G401 (cell line): ENCODE measurements around the gene C2orf49. TPM values are rescaled to one million over a fixed set of nuclear protein-coding genes. Genes with fewer than 3 reads are reported as not detected.

ENCODE experiments used
- DNase-seq: peaks from one replicate; pipeline ENCODE4 v3.0.0-alpha.2; 2015; ENCODE audit warnings: low spot score
- in situ Hi-C: cut with HindIII; loops from 2 replicates; pipeline ENCODE4 v1.10.0; 2016; ENCODE audit warnings: low sequenced_read_pairs, mixed read lengths
- total RNA-seq: library from RNA; depleted of rRNA; stranded (reverse); fragments of >200 nt; shearing (Covaris generic); gene quantifications from 2 replicates; pipeline ENCODE4 v1.2.3, GENCODE V29; 2014

C2orf49 gene
- total RNA-seq, 1 experiment from 2014 or later, result 46.0 TPM

DNA sequence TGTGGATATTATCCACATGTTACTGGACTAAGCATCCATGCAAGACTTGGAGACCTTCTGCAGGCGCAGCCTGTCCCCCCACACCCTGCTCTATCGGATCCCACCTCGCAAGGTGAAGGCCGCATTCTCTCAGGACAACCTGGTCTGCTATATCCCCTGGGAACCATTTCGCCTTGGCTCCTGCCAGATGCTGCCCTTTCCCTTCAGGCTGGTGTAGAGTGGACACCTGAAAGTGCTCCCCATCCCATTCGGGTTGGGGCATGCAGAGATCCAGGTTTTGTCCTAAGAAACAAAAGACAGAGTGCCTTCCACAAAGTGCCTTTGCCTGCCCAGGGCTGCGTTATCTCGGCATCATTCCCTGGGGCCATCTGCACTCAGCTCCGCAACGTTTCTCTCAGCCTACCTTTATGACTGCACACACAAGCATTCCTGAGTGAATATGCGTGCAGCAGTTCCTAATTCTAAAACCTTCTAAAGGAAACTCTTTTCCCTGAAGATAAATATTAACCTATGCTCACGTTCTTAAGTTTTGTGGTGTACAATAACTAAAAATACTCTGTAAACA is 41.0 kb downstream of the C2orf49 start:
- in situ Hi-C loops, result loop anchor here (25.0 kb wide), 1 partner anchor 134 kb away; no protein-coding TSS in a partner anchor

DNA sequence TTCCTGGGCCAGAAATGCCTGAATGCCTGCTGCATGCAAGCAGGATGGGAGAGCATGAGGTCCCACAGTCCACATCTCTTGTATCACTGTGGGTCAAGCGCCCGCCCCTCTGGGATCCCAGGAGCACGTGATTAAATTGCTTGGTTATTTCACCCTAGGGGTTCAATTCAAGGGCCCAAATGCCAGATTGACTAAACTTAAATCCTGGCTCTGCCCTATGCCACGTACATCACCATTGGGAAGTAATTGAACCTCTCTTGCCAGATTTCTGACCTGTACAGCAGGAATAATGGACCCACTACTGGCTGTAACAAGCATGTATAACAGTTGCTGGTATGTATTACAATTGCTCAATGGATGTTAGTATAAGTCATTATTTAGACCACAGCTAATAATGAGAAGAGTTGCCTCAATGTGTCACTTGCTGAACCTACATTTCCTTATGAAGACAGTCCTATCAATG is 41.6 kb downstream of the C2orf49 start:
- no peak for DNase-seq
- in situ Hi-C loops, result loop anchor here (25.0 kb wide), 1 partner anchor 133 kb away; no protein-coding TSS in a partner anchor

More for the DNA sequence above, 41.0 kb downstream of the C2orf49 start:
- DNase-seq, result no peak

DNA sequence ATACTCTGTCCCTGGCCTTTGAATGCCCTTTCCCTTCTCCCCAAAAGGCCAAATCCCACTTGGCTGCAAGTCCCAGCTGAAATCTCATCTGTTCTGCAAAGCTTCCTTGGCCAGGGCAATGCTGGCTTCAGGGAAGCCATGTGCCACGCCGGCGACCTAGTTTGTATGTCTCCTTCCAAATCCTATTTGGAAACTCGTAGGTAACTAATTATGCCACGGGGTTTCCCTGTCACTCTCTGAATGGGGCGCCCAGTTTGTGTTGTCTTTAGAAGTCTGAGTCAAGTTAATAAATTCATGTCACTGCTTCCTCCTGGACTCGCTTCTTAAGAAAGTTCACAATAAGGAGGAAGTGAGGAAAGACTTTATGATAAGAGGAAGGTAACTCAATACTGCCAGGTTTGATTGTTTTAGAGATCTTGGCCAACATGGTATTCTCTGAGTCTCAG is 42.4 kb downstream of the C2orf49 start:
- in situ Hi-C loops, result loop anchor here (25.0 kb wide), 1 partner anchor 133 kb away; no protein-coding TSS in a partner anchor
- no peak for DNase-seq

DNA sequence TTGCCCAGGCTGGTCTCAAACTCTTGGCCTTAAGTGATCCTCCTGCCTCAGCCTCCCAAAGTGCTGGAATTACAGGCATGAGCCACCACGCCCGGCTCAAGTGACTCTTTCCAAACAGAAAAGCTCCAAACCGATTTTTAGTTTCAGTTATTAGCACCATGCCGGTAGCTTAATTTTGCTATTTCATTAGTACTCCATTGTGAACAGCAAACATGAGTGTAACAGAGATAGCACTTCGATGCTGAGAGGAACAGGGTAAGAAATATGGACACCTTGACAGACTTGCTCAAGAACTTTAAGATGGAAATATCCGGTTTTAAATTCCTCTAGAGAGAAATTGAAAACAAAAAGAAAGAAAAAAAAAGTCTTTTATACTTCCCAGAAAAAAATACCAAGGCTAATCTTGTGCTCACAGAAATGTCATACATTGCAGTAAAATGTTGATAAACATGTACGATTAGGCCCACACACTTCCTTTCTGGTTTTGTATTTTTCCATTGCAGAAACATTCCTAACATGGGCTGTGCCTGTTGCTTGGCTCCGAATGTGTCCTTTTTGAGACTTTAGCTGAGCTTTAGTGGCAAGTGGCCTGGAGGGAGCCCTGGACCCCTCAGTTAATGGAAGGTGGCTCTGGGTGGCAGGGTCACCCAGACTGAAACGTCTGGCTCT is 43.2 kb downstream of the C2orf49 start:
- in situ Hi-C loops, result loop anchor here (25.0 kb wide), 1 partner anchor 132 kb away; no protein-coding TSS in a partner anchor
- DNase-seq, result no peak

DNA sequence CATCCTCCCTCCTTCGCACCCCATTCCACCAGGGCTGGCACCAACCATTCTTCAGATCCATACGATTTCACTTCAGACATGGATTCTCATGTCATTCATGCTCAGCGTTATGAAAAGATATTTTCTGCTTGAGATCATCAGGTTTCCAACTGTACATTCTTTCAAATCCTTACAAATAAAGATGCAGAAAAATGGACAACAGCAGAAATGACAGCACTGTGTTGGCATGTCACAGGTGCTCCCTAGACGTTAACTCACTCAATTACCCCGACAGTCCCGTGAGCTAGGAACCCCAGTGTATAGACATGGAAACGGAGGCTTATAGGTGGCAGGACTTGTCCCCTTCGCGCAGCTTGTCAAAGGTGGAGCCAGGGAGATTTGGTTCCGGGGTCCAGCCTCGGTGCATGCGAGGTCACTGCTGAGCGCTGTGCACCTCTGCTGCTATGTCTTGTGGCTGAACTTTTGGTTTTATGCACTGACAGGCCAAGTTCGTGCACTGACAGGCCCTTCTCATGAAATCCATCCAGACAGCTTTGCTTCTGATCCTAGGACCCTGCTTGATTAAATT is 43.8 kb downstream of the C2orf49 start:
- DNase-seq, result no peak
- in situ Hi-C loops, result loop anchor here (25.0 kb wide), 1 partner anchor 131 kb away; no protein-coding TSS in a partner anchor

DNA sequence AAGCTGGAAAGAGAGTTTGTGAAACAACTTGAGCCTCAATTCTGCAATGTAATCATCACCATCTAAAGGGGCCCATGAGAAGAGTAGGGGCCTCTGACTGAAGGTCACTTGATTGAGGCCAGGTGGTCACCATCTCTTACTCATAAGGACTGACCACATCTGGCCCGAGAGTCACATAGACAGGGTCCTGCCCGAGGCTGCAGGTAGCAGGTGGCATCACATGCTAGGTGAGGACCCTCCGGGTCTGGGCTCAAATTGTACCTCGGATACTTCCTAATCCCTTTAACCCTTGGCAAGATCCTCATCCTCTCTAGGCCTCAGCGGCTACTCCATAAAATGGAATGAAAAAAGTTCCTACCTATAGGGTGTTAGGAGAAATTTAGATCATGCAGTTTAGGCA is 44.8 kb downstream of the C2orf49 start:
- DNase-seq, result no peak
- in situ Hi-C loops, result loop anchor here (25.0 kb wide), 1 partner anchor 130 kb away; no protein-coding TSS in a partner anchor

DNA sequence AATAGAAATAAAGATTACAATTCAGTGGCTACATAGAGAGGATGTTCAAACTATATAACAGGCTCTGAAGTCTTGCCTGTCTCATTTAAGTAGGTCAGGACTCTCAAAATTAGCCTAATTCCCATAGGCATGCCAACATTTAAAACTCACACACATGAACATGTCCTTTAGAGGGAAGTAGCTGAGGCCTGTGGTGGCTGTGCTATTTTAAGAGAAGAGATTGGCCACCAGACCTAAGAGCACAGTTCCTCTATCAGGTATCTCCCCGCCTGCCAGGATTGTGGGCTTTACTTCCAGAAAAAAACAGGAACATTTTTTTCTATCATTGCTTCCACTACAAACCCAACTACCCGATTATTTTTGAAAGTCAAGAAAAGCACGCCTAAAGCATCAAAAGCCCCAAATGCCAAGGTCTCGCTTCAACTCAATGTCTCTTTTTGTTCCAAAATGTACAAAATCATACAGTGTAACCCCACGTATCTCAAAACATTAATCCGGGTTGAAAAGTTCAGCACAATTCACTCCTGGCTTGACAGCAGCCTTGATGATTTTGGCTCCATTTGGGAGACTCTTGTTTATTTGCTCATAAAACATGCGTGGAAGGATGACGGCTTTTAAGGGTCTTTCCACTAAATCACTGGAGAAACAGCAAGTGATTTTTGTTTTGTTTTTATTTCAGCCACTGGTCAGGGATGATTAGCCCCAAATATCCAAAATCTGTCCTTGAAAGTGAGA is 46.3 kb downstream of the C2orf49 start:
- in situ Hi-C loops, result loop anchor here (25.0 kb wide), 1 partner anchor 129 kb away; no protein-coding TSS in a partner anchor
- DNase-seq, result no peak

DNA sequence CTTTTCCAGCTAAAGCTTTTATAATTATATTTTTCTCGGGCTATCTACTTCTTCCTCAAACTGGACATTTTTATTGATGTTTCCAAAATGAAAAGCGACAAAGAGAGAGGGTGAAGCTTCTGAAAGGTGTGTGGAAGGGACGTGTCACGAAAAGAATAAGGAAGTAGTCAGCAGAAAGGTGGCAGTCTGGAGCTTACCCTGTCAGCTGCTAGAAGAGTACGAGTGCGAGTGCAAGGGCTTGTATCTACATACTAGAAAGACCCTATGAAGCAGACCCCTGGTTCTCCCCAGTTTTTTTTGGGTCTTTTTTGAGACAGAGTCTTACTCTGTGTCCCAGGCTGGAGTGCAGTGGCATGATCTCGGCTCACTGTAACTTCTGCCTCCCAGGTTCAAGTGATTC is 46.9 kb downstream of the C2orf49 start:
- in situ Hi-C loops, result loop anchor here (25.0 kb wide), 1 partner anchor 128 kb away; no protein-coding TSS in a partner anchor
- no peak for DNase-seq

DNA sequence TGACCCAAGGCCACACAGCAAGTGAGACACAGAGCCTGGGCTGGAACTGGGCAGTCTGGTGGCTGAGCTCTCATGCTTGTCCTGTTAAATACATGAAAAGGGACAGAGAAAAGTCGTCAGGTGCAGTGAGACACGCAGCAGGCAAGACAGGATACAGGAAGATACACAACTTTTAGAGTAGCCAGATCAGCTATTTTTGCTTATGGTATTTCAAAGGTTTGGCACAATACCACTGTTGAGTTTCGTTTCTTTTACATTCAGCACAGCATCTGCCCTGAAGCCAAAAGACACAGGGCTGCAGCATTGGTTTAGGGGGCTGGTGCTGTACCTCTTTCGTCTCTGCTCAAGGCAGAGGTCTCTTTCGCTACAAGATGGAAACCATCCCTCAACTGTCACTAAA is 47.5 kb downstream of the C2orf49 start:
- DNase-seq, result no peak
- in situ Hi-C loops, result loop anchor here (25.0 kb wide), 1 partner anchor 127 kb away; no protein-coding TSS in a partner anchor

DNA sequence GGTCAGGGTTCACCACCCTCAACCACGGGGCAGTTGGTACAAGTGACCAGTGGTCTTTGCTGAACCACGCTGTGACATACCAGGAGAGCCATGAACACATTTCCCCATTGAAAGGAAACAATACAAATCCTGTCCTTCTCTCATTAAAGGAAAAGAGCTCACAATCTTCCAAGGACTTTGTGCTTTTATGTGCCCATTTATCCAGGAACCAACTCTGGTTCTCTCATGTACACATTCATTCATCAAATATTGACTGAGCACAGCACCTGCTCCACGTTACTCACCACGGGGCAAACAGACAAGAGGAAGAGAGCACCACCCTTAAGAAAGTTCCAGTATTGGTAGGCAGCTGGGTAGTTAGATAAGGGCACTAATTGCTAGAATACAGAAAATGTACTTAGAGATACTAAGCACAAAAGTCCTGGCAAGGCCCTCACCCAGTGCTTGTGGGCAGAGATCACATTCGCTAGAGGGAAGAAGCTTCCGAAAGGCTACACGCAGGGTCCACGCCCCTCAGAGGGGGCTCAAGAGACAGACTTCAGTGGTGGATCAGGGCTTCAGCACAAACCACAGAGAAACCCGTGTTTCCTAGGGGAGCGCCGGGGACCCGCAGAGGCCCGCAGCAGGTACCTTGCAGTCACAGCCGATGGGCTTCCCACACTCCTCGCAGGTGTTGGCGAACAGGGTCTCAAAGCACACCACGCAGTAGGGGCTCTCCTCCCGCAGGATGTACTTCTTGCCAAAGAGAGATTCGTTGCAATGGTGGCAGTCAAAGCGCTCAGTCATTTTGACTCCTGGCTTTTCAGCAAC is 48.6 kb downstream of the C2orf49 start:
- DNase-seq, result no peak
- in situ Hi-C loops, result loop anchor here (25.0 kb wide), 1 partner anchor 126 kb away; no protein-coding TSS in a partner anchor

DNA sequence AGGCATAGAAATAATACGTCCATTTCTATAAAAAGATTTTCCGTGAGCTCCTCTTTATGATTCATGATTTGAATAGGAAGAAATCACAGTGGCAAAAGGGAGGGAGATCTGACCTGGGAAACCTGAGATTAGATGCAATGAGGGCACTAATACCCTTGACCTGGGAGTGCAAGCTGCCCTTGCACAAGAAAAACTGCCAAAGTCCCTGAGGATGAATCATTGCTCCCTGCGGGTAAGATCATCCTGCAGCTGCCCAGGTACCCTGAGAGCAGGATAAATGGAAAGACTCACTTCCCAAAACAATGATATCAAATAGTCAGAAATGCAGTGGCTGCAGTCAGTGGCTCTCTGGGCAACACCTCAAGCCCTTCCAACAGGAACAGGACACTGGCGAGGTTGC is 49.9 kb downstream of the C2orf49 start:
- in situ Hi-C loops, result loop anchor here (25.0 kb wide), 1 partner anchor 125 kb away; no protein-coding TSS in a partner anchor
- no peak for DNase-seq

DNA sequence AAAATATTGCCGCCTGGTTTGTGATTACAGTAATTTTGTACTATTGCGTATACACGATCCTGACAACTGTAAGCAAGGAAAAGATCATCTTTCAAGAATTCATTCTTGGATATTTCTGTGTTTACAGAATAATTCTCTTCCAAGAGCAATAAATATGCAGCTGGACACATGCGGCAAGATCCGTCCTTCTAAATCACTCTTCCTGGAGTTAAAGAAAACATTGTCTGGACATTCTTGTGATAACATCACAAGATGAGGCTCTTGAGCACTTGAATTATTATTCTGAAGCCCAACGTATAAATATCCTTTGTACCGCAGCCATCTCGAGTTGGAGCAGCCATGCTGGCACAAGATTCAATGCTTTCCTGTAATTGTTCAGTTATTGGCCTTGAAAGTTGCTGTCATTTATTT is 51.6 kb downstream of the C2orf49 start:
- in situ Hi-C loops, result loop anchor here (25.0 kb wide), 1 partner anchor 123 kb away; no protein-coding TSS in a partner anchor
- DNase-seq, result no peak

DNA sequence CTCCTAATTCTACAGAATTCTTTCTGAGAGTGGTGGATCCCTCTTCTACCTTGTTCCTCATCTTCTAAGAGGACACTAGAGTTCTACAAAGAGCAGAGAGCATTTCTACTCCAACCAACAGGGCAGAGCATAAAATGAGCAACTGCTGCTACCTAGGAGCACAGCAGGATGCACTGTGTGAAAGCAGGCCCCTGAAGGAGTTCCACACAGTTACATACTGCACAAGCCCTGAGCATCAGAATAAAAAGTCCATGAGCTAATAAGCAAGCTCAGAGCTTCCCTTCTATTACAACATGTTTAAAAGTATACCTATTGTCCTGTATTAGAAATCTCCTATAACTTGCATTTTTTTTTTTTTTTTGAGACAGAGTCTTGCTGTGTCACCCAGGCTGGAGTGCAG is 53.1 kb downstream of the C2orf49 start:
- no peak for DNase-seq
- in situ Hi-C loops, result loop anchor here (25.0 kb wide), 1 partner anchor 122 kb away; no protein-coding TSS in a partner anchor

DNA sequence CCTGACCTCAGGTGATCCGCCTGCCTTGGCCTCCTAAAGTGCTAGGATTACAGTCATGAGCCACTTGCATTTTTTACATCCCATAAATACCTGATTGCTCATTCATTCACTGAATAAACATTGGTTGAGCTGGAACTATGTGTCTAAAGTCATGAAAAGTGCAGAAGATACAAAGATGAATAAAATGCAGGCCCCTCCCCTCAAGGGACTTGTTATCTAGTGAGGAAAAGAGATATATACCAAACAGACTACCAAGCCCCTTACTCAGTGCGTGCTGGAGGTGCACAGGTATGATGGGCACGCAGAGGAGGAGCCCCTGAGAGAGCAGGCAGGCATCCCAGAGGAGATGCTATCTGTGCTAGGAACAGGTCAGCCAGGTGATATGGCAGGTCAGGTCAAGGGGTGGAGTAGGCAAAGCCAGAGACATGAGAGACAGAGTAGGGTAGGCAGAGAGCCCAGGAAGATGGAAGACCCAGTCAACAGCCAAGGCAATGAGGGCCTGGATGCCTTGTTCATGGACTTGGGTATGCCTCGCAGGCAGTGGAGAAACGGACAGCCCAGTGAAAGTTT is 53.8 kb downstream of the C2orf49 start:
- in situ Hi-C loops, result loop anchor here (25.0 kb wide), 1 partner anchor 121 kb away; no protein-coding TSS in a partner anchor
- DNase-seq, result no peak

DNA sequence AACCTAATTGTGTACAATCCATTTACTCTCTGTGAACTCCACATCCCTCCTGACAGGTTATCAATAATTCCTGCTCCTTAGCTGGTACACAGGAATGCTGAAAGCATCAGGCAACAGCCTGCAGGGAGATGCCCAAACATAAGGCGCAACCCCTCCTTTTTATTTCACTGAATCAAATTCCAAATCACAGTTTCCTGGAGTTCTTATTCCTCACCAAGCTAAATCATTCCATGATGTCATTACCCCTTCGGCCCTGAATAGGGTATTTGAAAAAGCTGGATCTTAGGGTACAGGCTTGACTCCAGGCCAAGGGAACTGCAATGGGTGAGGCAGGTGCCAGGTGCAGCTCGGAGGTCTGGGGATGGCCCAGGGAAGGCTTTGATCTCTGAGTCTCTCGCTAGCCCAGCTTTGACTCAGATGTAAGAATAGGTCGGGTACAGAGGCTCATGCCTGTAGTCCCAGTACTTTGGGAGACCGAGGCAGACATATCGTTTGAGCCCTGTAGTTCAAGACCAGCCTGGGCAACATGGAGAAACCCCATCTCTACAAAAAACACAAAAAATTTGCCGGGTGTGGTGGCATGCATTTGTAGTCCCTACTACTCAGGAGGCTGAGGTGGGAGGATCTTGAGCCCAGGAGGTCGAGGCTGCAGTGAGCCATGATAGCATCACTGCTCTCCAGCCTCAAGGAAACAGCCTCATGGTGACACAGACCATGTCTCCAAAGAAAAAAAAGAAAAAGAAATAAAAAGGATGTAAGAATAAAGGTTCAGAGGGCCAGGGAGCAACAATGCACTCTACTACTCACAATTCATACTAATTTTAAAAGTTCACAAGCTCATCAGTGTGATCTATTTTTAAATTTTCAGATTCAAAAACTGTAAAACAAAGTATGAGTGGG is 54.7 kb downstream of the C2orf49 start:
- DNase-seq, result no peak
- in situ Hi-C loops, result loop anchor here (25.0 kb wide), 1 partner anchor 120 kb away; no protein-coding TSS in a partner anchor

DNA sequence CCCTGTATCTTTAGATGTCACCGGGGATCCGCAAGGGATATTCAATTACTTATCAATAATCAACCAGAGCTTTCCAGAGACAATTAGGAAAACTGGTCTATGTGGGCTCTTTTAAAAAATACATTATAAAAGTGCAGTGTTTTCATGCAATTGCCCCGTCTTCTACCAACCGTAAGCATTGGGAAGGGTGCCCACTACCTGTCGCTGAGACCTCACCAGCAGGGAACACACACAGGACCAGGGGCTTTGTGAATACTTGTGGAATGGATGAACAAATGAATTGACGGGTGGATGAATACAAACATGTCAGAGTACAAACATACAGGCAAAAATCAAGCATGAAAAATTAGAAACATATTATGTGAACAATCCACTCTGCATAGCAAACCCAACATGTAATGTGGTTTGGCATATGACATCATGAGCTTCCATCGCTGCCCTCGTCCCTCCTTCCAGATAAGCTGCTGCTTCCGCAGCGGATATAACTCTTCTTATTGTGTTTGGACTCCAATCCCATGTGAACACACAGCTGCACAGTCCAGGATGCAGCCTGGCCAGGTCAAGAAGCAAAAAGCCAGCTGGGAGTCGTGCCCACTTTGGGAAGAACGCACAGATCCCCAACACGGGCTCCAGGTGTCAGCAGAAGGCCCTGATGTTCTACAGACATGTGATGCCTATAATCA is 56.2 kb downstream of the C2orf49 start:
- in situ Hi-C loops, result loop anchor here (25.0 kb wide), 1 partner anchor 119 kb away; no protein-coding TSS in a partner anchor
- DNase-seq, result no peak
